Thyroid gland (tissue), 4 donors: ENCODE results near the gene BTBD7. TPM values are rescaled to one million over a fixed set of nuclear protein-coding genes. Genes with fewer than 3 reads are reported as not detected.

Experiments
- DNase-seq, 2 donors: peaks; one replicate each; pipeline ENCODE4 v3.0.0-alpha.2; 2019
- H3K27ac ChIP-seq, 3 donors: fragments of 200-600 bp; sonication (generic); 1 replicate in 2 of 3; 2 replicates in 1 of 3; pipeline ENCODE4 v1.5.1; 2016 to 2019; ENCODE audit warnings: mild to moderate bottlenecking in 1 of 3, moderate library complexity in 1 of 3
- H3K27me3 ChIP-seq: fragments of 200-600 bp; sonication (generic); one replicate; pipeline ENCODE4 v1.5.1; 2019
- H3K36me3 ChIP-seq, 2 donors: fragments of 200-600 bp; sonication (generic); one replicate each; pipeline ENCODE4 v1.5.1; 2016 to 2019
- H3K4me1 ChIP-seq, 2 donors: fragments of 200-600 bp; sonication (generic); one replicate each; pipeline ENCODE4 v1.5.1; 2017 to 2019
- H3K4me3 ChIP-seq, 3 donors: fragments of 200-600 bp; sonication (generic); replicated peaks in 1 of 3; 1 replicate in 2 of 3; 2 replicates in 1 of 3; pipeline ENCODE4 v1.5.1; 2016; ENCODE audit warnings: mild to moderate bottlenecking in 1 of 3
- H3K9me3 ChIP-seq: fragments of 200-600 bp; sonication (generic); one replicate; pipeline ENCODE4 v1.5.1; 2017
- CTCF ChIP-seq, 6 experiments: fragments of 200-600 bp in 3 of 6; fragments of 450-650 bp in 3 of 6; sonication (generic) in 3 of 6; IDR thresholded peaks; one replicate each; pipeline ENCODE4 v1.5.1; 2016 to 2019; ENCODE audit warnings: antibody characterized with exemption in 6 of 6, mild to moderate bottlenecking in 2 of 6, inconsistent platforms in 1 of 6, moderate library complexity in 1 of 6
- POLR2A ChIP-seq, 2 donors: fragments of 450-650 bp; IDR thresholded peaks; one replicate each; pipeline ENCODE4 v1.6.1; 2017; ENCODE audit warnings: antibody characterized with exemption in 2 of 2, mild to moderate bottlenecking in 2 of 2, moderate library complexity in 1 of 2
- WGBS, 2 donors: methylation state at CpG; one replicate each; pipeline ENCODE4 v1.1.5; 2017; 5-methylcytosine and 5-hydroxymethylcytosine counted together
- intact Hi-C: fragments of 100-400 bp; cut with DNase I; formaldehyde crosslinking; loops from one replicate; pipeline ENCODE4 v1.15.1; 2023
- total RNA-seq, 4 donors: library from RNA; depleted of rRNA; stranded (reverse); fragments of >200 nt; gene quantifications; one replicate each; pipeline ENCODE4 v1.2.3, GENCODE V29; 2016

The BTBD7 gene
- total RNA-seq, 4 donors from 2014 or later: 40.6 to 49.7 (median 43.9) TPM

- no peaks in the 10 kb centered on the region for H3K4me1 ChIP-seq
- WGBS, 2 donors: 93 to 100% methylated on average over 1 of the region's 1 CpG
- H3K4me3 ChIP-seq: no peak overlapping the region
- TF ChIP-seq POLR2A (IDR thresholded peaks at IDR 0.05) (no peak), CTCF (IDR thresholded peaks at IDR 0.05) (no peak)
- H3K36me3 ChIP-seq: no peaks in the 10 kb centered on the region
- DNase-seq: no peak
- intact Hi-C loops: no loop called here
- no peaks in the 10 kb centered on the region for H3K27me3 ChIP-seq
- no peaks in the 10 kb centered on the region for H3K9me3 ChIP-seq
- H3K27ac ChIP-seq: no peak overlapping the region
Observed at GRCh38 chr14:93268406-93268805, 64.4 kb downstream of the BTBD7 start.

DNA sequence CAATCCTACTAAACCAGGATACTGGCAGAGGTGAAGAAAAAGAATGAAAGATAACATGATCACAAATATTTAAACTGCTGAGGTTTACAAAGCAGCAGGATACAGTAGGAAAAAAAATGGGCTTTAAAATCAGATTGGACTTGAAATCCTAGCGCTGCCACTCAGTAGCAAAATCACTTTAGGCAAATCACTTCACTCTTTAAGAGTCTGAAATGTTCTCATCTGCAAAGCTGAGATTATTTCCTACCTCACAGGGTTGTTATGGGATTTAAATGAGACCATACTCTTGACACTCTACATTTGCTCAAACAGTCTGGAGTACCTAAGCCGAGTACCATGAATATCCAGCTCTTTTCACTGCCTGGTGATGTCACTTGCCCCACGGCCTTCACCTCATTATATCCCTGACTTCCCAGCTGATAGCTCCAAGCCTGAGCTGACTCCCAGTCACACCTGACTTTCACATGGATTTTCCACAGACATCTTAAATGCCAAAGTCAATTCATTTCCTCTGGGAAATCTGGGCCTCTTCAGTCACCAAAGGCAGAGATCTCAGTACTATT lies 65.6 kb downstream of the BTBD7 start:
- no peaks in the 10 kb centered on the region for H3K9me3 ChIP-seq
- H3K4me3 ChIP-seq: no peak overlapping the region
- no peaks in the 10 kb centered on the region for H3K4me1 ChIP-seq
- intact Hi-C loops: no loop called here
- 71 to 86% methylated on average over 3 of the region's 3 CpGs for WGBS, 2 donors
- no peaks in the 10 kb centered on the region for H3K27me3 ChIP-seq
- TF ChIP-seq CTCF (IDR thresholded peaks at IDR 0.05): no peak
- peaks cover 0 to 4% of the 10 kb centered on the region in 2 donors for H3K36me3 ChIP-seq
- no peak for DNase-seq
- H3K27ac ChIP-seq: no peak overlapping the region

DNA sequence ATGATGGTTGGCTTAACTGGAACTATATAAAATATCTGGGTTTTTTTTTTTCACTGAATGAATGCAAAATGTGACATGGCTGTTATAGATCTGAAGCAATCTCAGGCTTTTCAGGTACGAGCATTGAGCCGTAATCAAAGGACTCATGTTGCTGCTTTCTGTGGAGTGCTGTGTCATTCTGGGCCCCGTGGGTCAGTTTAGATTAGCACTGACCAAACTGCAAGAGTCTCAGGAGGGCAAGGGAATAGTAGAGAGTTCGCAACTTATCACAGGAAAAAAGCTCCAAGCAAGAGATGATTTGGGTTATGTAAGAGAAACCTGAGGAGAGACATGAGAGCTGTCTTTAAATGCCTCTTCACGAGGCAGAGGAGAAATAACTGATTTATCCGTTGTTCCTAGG lies 66.7 kb downstream of the BTBD7 start:
- intact Hi-C loops: no loop called here
- no peak for DNase-seq
- no peak overlapping the region for H3K4me3 ChIP-seq
- WGBS, 2 donors: 73 to 84% methylated on average over 6 of the region's 6 CpGs
- no peak overlapping the region for H3K27ac ChIP-seq
- no peaks in the 10 kb centered on the region for H3K9me3 ChIP-seq
- H3K36me3 ChIP-seq: peaks cover 0 to 4% of the 10 kb centered on the region in 2 donors
- TF ChIP-seq CTCF (IDR thresholded peaks at IDR 0.05) (no peak), POLR2A (IDR thresholded peaks at IDR 0.05) (no peak)
- H3K27me3 ChIP-seq: no peaks in the 10 kb centered on the region
- H3K4me1 ChIP-seq: no peaks in the 10 kb centered on the region

DNA sequence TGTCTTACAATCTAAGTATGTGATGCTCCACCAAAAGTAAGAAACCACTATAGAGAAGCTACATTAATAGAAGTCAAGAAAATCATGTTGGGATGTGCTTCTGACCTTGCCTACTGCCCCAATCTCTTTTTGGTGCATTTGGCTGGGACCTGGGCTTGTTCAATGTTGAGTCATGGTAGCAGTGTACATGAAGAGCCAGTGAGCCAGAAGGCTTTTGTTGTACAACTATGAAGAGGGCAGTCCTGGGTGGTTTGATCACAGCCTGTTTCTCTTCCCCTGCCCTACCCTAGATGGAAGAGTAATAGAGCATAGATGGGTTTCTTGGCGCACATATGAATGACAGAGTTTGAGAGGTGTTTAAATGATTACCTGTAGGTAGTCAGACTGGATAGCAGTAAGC lies 69.4 kb downstream of the BTBD7 start:
- WGBS, 2 donors: 96 to 100% methylated on average over 1 of the region's 1 CpG
- intact Hi-C loops: no loop called here
- peaks cover 0 to 4% of the 10 kb centered on the region in 2 donors for H3K36me3 ChIP-seq

GRCh38 chr14:93262446-93262845 lies 70.4 kb downstream of the BTBD7 start:
- no peak overlapping the region for H3K4me3 ChIP-seq
- no peak for DNase-seq
- WGBS, 2 donors: 96 to 97% methylated on average over 2 of the region's 2 CpGs
- TF ChIP-seq POLR2A (IDR thresholded peaks at IDR 0.05) (no peak), CTCF (IDR thresholded peaks at IDR 0.05) (no peak)
- peaks cover 0 to 4% of the 10 kb centered on the region in 2 donors for H3K36me3 ChIP-seq
- no peaks in the 10 kb centered on the region for H3K4me1 ChIP-seq
- H3K9me3 ChIP-seq: no peaks in the 10 kb centered on the region
- H3K27ac ChIP-seq: no peak overlapping the region
- intact Hi-C loops: no loop called here
- no peaks in the 10 kb centered on the region for H3K27me3 ChIP-seq

More for the DNA sequence above, 69.4 kb downstream of the BTBD7 start:
- Histone ChIP-seq H3K27ac (no peak overlapping the region), H3K4me1 (no peaks in the 10 kb centered on the region), H3K27me3 (no peaks in the 10 kb centered on the region), H3K4me3 (no peak overlapping the region), H3K9me3 (no peaks in the 10 kb centered on the region)
- no peak for DNase-seq
- TF ChIP-seq POLR2A (IDR thresholded peaks at IDR 0.05): no peak
- no peak for TF ChIP-seq CTCF (IDR thresholded peaks at IDR 0.05)
